Panc1 (cell line): ENCODE results near the gene SYT17. TPM values are rescaled to one million over a fixed set of nuclear protein-coding genes. Genes with fewer than 3 reads are reported as not detected.

ENCODE experiments used
- ATAC-seq: fragments of 200-7000 bp; cut with Tn5 transposase; 2 replicates; pipeline ENCODE4 v1.9.1; 2020; ENCODE audit warnings: mild to moderate bottlenecking, moderate library complexity
- BruUV-seq: library from RNA; stranded (reverse); fragments of 400-500 nt; replicated peaks from 2 replicates; lab custom pipeline; 2021; lab: Mats Ljungman, UMichigan
- CTCF ChIA-PET: fragments of 300-600 bp; sonication (Branson Sonifier 250); formaldehyde crosslinking; loops from one replicate; lab custom pipeline; 2022; ENCODE audit warnings: antibody characterized with exemption; lab: Charles Lee
- POLR2A ChIA-PET: fragments of 300-600 bp; sonication (Branson Sonifier 250); formaldehyde crosslinking; loops from one replicate; lab custom pipeline; 2022; ENCODE audit warnings: antibody characterized with exemption; lab: Charles Lee
- DNase-seq: peaks from one replicate; pipeline ENCODE4 v3.0.0-alpha.2; 2010; ENCODE audit warnings: low read depth, low spot score
- H3K27ac ChIP-seq: 2 replicates; pipeline ENCODE4 v1.5.1; 2011; ENCODE audit warnings: mild to moderate bottlenecking, low read length, inconsistent platforms
- H3K27me3 ChIP-seq: fragments of 200-500 bp; sonication (Bioruptor generic); 2 replicates; pipeline ENCODE4 v1.6.0; 2014; ENCODE audit warnings: low read length, inconsistent platforms; ENCODE audit not compliant: control insufficient read depth, insufficient read depth
- H3K36me3 ChIP-seq: fragments of 200-500 bp; sonication (Bioruptor generic); 2 replicates; pipeline ENCODE4 v1.5.1; 2014; ENCODE audit warnings: inconsistent platforms, mild to moderate bottlenecking, low read length, moderate library complexity; ENCODE audit not compliant: control insufficient read depth, insufficient read depth
- H3K4me1 ChIP-seq: 2 replicates; pipeline ENCODE4 v1.5.1; 2011; ENCODE audit warnings: inconsistent platforms, mild to moderate bottlenecking, low read length, moderate library complexity; ENCODE audit not compliant: control insufficient read depth, insufficient read depth
- H3K4me3 ChIP-seq, 2 experiments: 2 replicates each; pipeline ENCODE4 v1.5.1; 2011 to 2012; ENCODE audit warnings: low read depth in 2 of 2, low read length in 2 of 2, mild to moderate bottlenecking in 2 of 2, inconsistent platforms in 1 of 2, moderate library complexity in 1 of 2
- H3K9me3 ChIP-seq: fragments of 200-500 bp; sonication (Bioruptor generic); 2 replicates; pipeline ENCODE4 v1.5.1; 2014; ENCODE audit warnings: low read depth, mild to moderate bottlenecking, inconsistent platforms, low read length, moderate library complexity; ENCODE audit not compliant: control insufficient read depth, insufficient read depth
- CTCF ChIP-seq: fragments of 450-650 bp; IDR thresholded peaks from 2 replicates; pipeline ENCODE4 v1.5.1; 2017; ENCODE audit warnings: mild to moderate bottlenecking
- POLR2AphosphoS5 ChIP-seq: IDR thresholded peaks from 2 replicates; pipeline ENCODE4 v1.6.1; 2012; ENCODE audit warnings: mild to moderate bottlenecking, low read depth, low read length, moderate library complexity
- REST ChIP-seq, 2 experiments: IDR thresholded peaks; 2 replicates each; pipeline ENCODE4 v1.6.1; 2011 to 2012; ENCODE audit warnings: low read depth in 2 of 2, control low read depth in 1 of 2, low read length in 1 of 2, mild to moderate bottlenecking in 1 of 2, moderate library complexity in 1 of 2; ENCODE audit not compliant: insufficient read depth in 1 of 2
- SIN3A ChIP-seq: IDR thresholded peaks from 2 replicates; pipeline ENCODE4 v1.6.1; 2012; ENCODE audit warnings: low read depth, mild to moderate bottlenecking, low read length, moderate library complexity, borderline replicate concordance; ENCODE audit not compliant: insufficient read depth
- in situ Hi-C: cut with HindIII; loops from 2 replicates; pipeline ENCODE4 v1.10.0; 2016; ENCODE audit warnings: low sequenced_read_pairs, low pct_unique_long_range_greater_than_20kb
- intact Hi-C: fragments of 100-400 bp; cut with micrococcal nuclease; formaldehyde crosslinking; loops from one replicate; pipeline ENCODE4 v1.10.0; 2022; ENCODE audit not compliant: unreplicated experiment
- total RNA-seq: library from RNA; stranded (reverse); gene quantifications from one replicate; pipeline ENCODE4 v1.2.1, GENCODE V29; 2021; ENCODE audit not compliant: unreplicated experiment

The SYT17 gene
- total RNA-seq, 1 experiment from 2014 or later = 5.4 TPM

- no peak for TF ChIP-seq CTCF
- Histone ChIP-seq H3K27me3 (no peaks in the 10 kb centered on the region), H3K27ac (no peak overlapping the region), H3K36me3 (no peaks in the 10 kb centered on the region), H3K4me1 (peaks cover 30% of the 10 kb centered on the region), H3K4me3 (no peak overlapping the region), H3K9me3 (no peaks in the 10 kb centered on the region)
- in situ Hi-C loops = no loop called here
- ATAC-seq (no peak), DNase-seq (no peak)
- POLR2A ChIA-PET = no interaction called here
- no TSS peak for BruUV-seq
- CTCF ChIA-PET = interaction anchor here (0.7 kb wide), 1 partner anchor 12 kb away, joined by 3 read pairs; no protein-coding TSS in a partner anchor
- intact Hi-C loops = no loop called here
Observed at GRCh38 chr16:19139436-19140091, 28.5 kb upstream of the SYT17 start.

- DNase-seq (no peak), ATAC-seq (no peak)
- peaks cover 28% of the 10 kb centered on the region for H3K4me1 ChIP-seq
- H3K27me3 ChIP-seq = no peaks in the 10 kb centered on the region
- ChIA-PET POLR2A (interaction anchor here (0.6 kb wide), 1 partner anchor 364 kb away, joined by 3 read pairs; no protein-coding TSS in a partner anchor), CTCF (no interaction called here)
- TF ChIP-seq REST (IDR thresholded peaks at IDR 0.05; ENCODE audit: insufficient read depth in 1 of 2, low read depth in 2 of 2, low read length in 1 of 2) (no peak), POLR2AphosphoS5 (no peak), CTCF (no peak), SIN3A (no peak)
- no peaks in the 10 kb centered on the region for H3K36me3 ChIP-seq
- no peaks in the 10 kb centered on the region for H3K9me3 ChIP-seq
- no TSS peak for BruUV-seq
- no peak overlapping the region for H3K4me3 ChIP-seq
- intact Hi-C loops = no loop called here
- in situ Hi-C loops = no loop called here
- no peak overlapping the region for H3K27ac ChIP-seq
Observed at GRCh38 chr16:19140396-19140795, 27.6 kb upstream of the SYT17 start.
